Psoas muscle (tissue), 8 donors: ENCODE data around the gene ACTR8. TPM values are rescaled to one million over a fixed set of nuclear protein-coding genes. Genes with fewer than 3 reads are reported as not detected.

ENCODE experiments used
- ATAC-seq, 4 donors: fragments of 200-7000 bp; cut with Tn5 transposase; one replicate each; pipeline ENCODE4 v1.9.1; 2020; ENCODE audit warnings: moderate library complexity in 3 of 4, mild to moderate bottlenecking in 2 of 4
- DNase-seq, 2 donors: peaks; one replicate each; pipeline ENCODE4 v3.0.0-alpha.2; 2020
- H3K27ac ChIP-seq: fragments of 200-600 bp; one replicate; pipeline ENCODE4 v1.8.0; 2022
- H3K27me3 ChIP-seq, 3 donors: fragments of 200-600 bp in 1 of 3; one replicate each; pipeline versions ENCODE4 v1.6.1 to v1.8.0; 2013 to 2022; ENCODE audit warnings: low read length in 2 of 3, mild to moderate bottlenecking in 2 of 3, moderate library complexity in 1 of 3; ENCODE audit not compliant: insufficient read depth in 3 of 3
- H3K36me3 ChIP-seq, 2 donors: fragments of 200-600 bp in 1 of 2; one replicate each; pipeline versions ENCODE4 v1.6.1 to v1.8.0; 2013 to 2022; ENCODE audit warnings: low read depth in 1 of 2, mild to moderate bottlenecking in 1 of 2, moderate library complexity in 1 of 2; ENCODE audit not compliant: insufficient read depth in 1 of 2
- H3K4me1 ChIP-seq: fragments of 200-600 bp; one replicate; pipeline ENCODE4 v1.8.0; 2022
- H3K4me3 ChIP-seq: fragments of 200-600 bp; one replicate; pipeline ENCODE4 v1.8.0; 2022; ENCODE audit warnings: mild to moderate bottlenecking
- H3K9me3 ChIP-seq: fragments of 200-600 bp; one replicate; pipeline ENCODE4 v1.8.0; 2022
- WGBS, 3 donors: extraction: QIAGEN DNeasy Blood & Tissue Kit; methylation state at CpG; one replicate each; pipeline versions ENCODE4 v1.1.6 to v1.1.7; 2013; 5-methylcytosine and 5-hydroxymethylcytosine counted together
- intact Hi-C, 2 donors: fragments of 100-400 bp; cut with DNase I; formaldehyde crosslinking; loops; one replicate each; pipeline versions ENCODE4 v1.11.0 to v1.14.2; 2022
- polyA plus RNA-seq, 3 donors: library from polyadenylated mRNA; stranded (reverse); fragments of 200-250 nt; gene quantifications; one replicate each; pipeline ENCODE4 v1.2.3, GENCODE V29; 2013
- total RNA-seq, 4 donors: library from RNA; stranded (reverse); fragmentation: NEBNext Ultra II Directional in 2 of 4; extraction: Animal tissue kit (Norgen Biotek cat#: 25700) in 2 of 4; gene quantifications; one replicate each; pipeline versions ENCODE4 v1.2.1 to v1.2.4, GENCODE V29; 2021 to 2023
- TF ChIP-seq, protein P1 (sequence below): fragments of 200-600 bp; IDR thresholded peaks from one replicate; pipeline ENCODE4 v1.8.0; 2022; ENCODE audit warnings: antibody characterized with exemption
- donor health status: healthy with polysubstance abuse.
- donor health status: DM: no; HTN: no; CAD: no; lungs with moderate emphysema.
- donor health status: Bipolar disorder and iron deficiency.
- donor health status: healthy.
- donor health status: DM: yes; HTN: yes; CAD: no.
- donor health status: DM: no; HTN: no; CAD: no.
- donor health status: DM: no; HTN: no; CAD: no.
- donor health status: DM: yes; HTN: yes; CAD: no.

Gene ACTR8
- total and polyA plus RNA-seq, 7 donors, result 8.9 to 24.3 (median 15.2) TPM

DNA sequence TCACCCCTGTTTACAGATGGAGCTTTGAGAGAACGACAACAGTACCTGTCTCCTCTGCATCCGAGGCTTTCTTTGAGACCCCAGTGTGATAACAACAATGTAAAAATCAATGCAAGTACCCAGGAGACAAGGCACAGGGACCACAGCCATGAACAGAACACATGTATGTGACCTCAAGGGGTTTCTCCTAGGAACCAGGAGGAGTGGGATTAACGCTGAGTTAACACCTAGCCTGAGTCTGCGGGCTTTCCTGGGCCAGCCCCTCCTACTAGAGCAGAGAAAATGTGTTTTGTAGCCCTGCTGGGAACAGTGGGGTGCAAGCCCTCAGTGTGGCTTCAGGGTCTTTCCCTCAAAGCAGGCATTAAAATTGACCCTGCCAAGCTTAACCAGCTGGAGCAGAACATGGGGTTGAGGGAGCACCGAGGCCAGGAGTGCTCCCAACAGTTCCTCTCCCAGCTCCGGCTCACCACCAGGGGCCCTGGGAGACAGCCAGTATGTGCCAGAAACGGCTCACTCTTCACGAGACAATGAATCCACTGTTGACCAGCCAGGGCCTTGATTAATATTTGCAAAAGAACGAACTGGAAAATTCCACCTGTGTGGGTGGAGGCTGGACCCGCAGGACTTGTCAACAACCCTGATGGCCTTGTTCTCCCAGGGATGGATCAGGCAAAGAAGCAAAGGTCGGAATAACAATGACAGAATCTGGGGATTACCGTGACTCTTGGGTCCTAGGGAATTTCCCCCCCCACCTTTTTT, 39.3 kb downstream of the ACTR8 start:
- Histone ChIP-seq H3K4me3 (no peak overlapping the region), H3K9me3 (no peaks in the 10 kb centered on the region), H3K27me3 (no peaks in the 10 kb centered on the region), H3K4me1 (peaks cover 4% of the 10 kb centered on the region), H3K27ac (no peak overlapping the region), H3K36me3 (peaks cover 0 to 5% of the 10 kb centered on the region in 2 donors)
- 38 to 53% (median 47%) methylated on average over 12 of the region's 12 CpGs for WGBS, 3 donors
- DNase-seq (no peak), ATAC-seq (no peak)
- intact Hi-C loops, result no loop called here
- TF ChIP-seq, protein P1, sequence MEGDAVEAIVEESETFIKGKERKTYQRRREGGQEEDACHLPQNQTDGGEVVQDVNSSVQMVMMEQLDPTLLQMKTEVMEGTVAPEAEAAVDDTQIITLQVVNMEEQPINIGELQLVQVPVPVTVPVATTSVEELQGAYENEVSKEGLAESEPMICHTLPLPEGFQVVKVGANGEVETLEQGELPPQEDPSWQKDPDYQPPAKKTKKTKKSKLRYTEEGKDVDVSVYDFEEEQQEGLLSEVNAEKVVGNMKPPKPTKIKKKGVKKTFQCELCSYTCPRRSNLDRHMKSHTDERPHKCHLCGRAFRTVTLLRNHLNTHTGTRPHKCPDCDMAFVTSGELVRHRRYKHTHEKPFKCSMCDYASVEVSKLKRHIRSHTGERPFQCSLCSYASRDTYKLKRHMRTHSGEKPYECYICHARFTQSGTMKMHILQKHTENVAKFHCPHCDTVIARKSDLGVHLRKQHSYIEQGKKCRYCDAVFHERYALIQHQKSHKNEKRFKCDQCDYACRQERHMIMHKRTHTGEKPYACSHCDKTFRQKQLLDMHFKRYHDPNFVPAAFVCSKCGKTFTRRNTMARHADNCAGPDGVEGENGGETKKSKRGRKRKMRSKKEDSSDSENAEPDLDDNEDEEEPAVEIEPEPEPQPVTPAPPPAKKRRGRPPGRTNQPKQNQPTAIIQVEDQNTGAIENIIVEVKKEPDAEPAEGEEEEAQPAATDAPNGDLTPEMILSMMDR, result no peak

DNA sequence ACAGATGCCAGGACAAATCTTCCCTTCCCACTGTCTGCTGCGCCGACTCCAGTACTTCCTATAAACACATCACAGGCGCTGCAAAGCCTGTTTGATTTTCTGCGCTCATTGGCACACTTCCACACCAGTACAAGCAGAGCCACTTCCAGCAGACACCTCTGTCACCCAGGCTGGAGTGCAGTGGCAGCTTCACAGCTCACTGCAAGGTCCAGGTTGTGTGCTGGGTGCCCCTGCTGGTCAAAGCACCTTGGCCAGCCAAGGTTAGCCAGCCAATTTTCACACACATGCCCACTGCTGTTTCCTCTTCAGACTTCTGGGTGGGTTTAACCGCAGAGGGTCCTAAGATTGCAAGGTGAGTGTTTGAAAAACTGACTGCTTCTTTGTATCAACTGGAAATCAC, 40.7 kb downstream of the ACTR8 start:
- TF ChIP-seq, protein P1, result no peak
- intact Hi-C loops, result no loop called here
- no peak overlapping the region for H3K27ac ChIP-seq
- DNase-seq, result no peak
- no peaks in the 10 kb centered on the region for H3K4me1 ChIP-seq
- H3K9me3 ChIP-seq, result no peaks in the 10 kb centered on the region
- H3K4me3 ChIP-seq, result no peak overlapping the region
- WGBS, 3 donors, result 87 to 90% (median 87%) methylated on average over 5 of the region's 5 CpGs
- no peak for ATAC-seq
- H3K36me3 ChIP-seq, result peaks cover 0 to 5% of the 10 kb centered on the region in 2 donors
- no peaks in the 10 kb centered on the region for H3K27me3 ChIP-seq

DNA sequence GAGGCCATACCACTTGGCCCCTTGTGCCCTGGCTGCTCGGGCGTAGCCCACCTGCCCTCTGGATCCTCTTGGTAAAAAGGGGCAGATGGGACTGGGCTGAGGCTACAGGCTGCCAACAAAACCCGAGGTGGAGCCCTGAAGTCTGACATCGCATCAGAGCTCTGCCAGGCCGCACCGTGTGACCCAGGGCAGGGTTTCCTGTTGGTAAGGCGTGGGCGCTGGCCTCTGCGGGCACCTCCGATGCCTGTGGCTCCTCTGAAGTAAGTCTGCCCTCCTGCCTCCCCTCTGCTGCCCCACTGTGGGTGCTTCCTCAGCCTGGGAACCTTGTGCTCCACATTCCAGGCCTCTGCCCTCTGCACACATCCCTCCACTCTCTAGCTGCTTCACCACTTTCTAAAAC, 44.6 kb downstream of the ACTR8 start:
- no peak for DNase-seq
- 81 to 91% (median 88%) methylated on average over 9 to 10 of the region's 10 CpGs for WGBS, 3 donors
- Histone ChIP-seq H3K27me3 (no peaks in the 10 kb centered on the region), H3K4me1 (no peaks in the 10 kb centered on the region), H3K27ac (no peak overlapping the region), H3K9me3 (no peaks in the 10 kb centered on the region), H3K36me3 (peaks cover 0 to 5% of the 10 kb centered on the region in 2 donors), H3K4me3 (no peak overlapping the region)
- TF ChIP-seq, protein P1, result no peak
- ATAC-seq, result no peak
- intact Hi-C loops, result no loop called here

DNA sequence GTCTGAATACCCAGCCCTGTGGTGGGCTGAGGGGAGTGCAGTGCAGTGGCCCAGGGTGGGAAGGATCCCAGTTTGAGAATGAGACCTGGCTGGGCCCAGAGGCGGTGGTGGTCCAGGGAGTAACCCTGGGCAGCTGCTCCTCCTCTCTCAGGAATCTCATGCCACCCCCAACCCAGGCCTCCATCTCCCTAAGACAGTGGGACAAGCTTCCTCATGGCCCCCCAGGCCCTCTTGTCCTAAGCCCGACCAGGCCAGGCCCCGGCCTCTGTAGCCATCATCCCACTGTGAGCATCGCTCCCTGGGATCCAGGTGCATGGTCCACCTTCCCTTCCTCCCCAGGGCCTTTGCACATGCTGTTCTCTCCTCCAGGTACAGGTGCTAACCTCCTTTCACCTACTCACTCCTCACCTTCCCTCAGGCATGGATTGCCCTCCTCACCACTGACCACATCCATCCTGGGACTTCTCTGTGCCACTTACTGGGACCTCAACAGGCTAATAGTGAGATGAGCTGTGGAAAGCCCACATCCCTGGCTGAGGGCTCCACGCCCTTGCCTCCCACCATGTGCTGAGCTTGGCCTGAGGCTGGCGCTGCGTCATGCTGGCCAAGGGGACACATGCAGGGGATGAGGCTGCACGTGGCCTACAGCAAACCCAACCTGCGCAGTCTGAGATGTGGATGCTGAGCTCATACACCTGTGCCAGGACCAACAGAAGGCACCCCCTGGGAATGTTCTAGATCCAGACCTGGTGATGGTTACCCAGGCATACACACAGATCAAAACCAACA, 45.7 kb downstream of the ACTR8 start:
- Histone ChIP-seq H3K4me1 (no peaks in the 10 kb centered on the region), H3K27ac (no peak overlapping the region), H3K4me3 (no peak overlapping the region), H3K36me3 (peaks cover 0 to 5% of the 10 kb centered on the region in 2 donors), H3K27me3 (no peaks in the 10 kb centered on the region), H3K9me3 (no peaks in the 10 kb centered on the region)
- intact Hi-C loops, result no loop called here
- 95 to 97% (median 96%) methylated on average over 9 of the region's 9 CpGs for WGBS, 3 donors
- ATAC-seq (no peak), DNase-seq (no peak)
- TF ChIP-seq, protein P1, result no peak
